Fibroblast of the conjunctiva (primary cell): ENCODE data around the gene PSMB8.

Experiments used
- DNase-seq: peaks from one replicate; pipeline ENCODE4 v3.0.0-alpha.2; 2010; ENCODE audit warnings: low read depth

Gene PSMB8

DNA sequence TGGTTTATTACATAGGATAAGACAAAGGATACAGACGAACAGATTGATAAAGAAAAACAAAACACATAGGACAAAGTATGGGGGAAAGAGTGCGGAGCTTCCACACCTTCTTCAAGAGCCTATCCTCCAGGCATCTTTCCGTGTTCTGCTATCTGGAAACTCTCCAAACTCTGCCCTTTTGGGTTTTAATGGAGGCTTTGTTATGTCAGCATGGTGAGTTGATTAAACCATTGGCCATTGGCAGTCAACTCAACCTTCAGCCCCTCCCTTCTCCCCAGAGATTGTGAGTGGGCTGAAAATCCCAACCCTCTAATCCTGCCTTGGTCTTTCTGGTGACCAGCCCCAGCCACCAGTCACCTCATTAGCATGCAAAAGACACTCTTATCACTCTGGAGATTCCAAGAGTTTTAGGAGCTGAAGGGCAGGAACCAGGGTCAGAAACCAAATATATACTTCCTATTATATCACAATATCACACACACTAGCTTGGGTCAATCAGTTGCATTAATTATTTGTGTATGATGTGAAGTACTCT, 50.9 kb downstream of the PSMB8 start:
- DNase-seq: no peak
